Measurements from ENCODE around the gene MSANTD1. TPM values are rescaled to one million over a fixed set of nuclear protein-coding genes. Genes with fewer than 3 reads are reported as not detected.

Gene MSANTD1
- total RNA-seq, 1 donor from 2014 or later: 1.9 TPM

- Histone ChIP-seq H3K9me3 (no peaks in the 10 kb centered on the region), H3K4me1 (peaks cover 30% of the 10 kb centered on the region), H3K36me3 (no peaks in the 10 kb centered on the region), H3K27ac (peak overlapping the region; percentile 93), H3K27me3 (ENCODE audit: low read depth) (peaks cover 6% of the 10 kb centered on the region), H3K4me3 (peak overlapping the region; percentile 82)
- ATAC-seq: peak; percentile 21 to 49
- peak; percentile 72 for DNase-seq
- intact Hi-C loops (cut with DNase I): no loop called here
- no peak for TF ChIP-seq CTCF (IDR thresholded peaks at IDR 0.05)
Observed at GRCh38 chr4:3291411-3291968, 42.5 kb downstream of the MSANTD1 start.

GRCh38 chr4:3291969-3292570 is 43.1 kb downstream of the MSANTD1 start:
- Histone ChIP-seq H3K27ac (peak overlapping the region; percentile 93), H3K9me3 (no peaks in the 10 kb centered on the region), H3K36me3 (no peaks in the 10 kb centered on the region), H3K4me3 (peak overlapping the region; percentile 82), H3K4me1 (peaks cover 26% of the 10 kb centered on the region), H3K27me3 (ENCODE audit: low read depth) (peaks cover 2% of the 10 kb centered on the region)
- no peak for TF ChIP-seq CTCF (IDR thresholded peaks at IDR 0.05)
- peak; percentile 84 to 91 for ATAC-seq
- intact Hi-C loops (cut with DNase I): no loop called here
- peak; percentile 82 for DNase-seq

GRCh38 chr4:3292571-3293400 is 43.8 kb downstream of the MSANTD1 start, which contains the start of gene RGS12:
Gene RGS12 (plus strand): TSS chr4:3293021. CDS start chr4:3316171, 23,150 bp downstream.
- Histone ChIP-seq H3K4me1 (peaks cover 26% of the 10 kb centered on the region), H3K36me3 (no peaks in the 10 kb centered on the region), H3K27me3 (ENCODE audit: low read depth) (no peaks in the 10 kb centered on the region), H3K27ac (peak within 1 kb of the TSS; percentile 93), H3K4me3 (peak within 1 kb of the TSS; percentile 82), H3K9me3 (no peaks in the 10 kb centered on the region)
- DNase-seq (peak; percentile 96), ATAC-seq (peak; percentile 97)
- TF ChIP-seq CTCF (IDR thresholded peaks at IDR 0.05): no peak
- intact Hi-C loops (cut with DNase I): no loop called here

GRCh38 chr4:3293401-3294391 is 44.7 kb downstream of the MSANTD1 start:
- H3K27me3 ChIP-seq (ENCODE audit: low read depth): no peaks in the 10 kb centered on the region
- peak overlapping the region; percentile 76 for H3K27ac ChIP-seq
- H3K4me3 ChIP-seq: peak overlapping the region; percentile 61
- no peak for ATAC-seq
- intact Hi-C loops (cut with DNase I): no loop called here
- peaks cover 22% of the 10 kb centered on the region for H3K4me1 ChIP-seq
- no peaks in the 10 kb centered on the region for H3K36me3 ChIP-seq
- no peak for DNase-seq
- H3K9me3 ChIP-seq: no peaks in the 10 kb centered on the region
- TF ChIP-seq CTCF (IDR thresholded peaks at IDR 0.05): no peak
